Uterus (tissue), 2 donors: ENCODE data around the gene NLGN1.

Experiments
- POLR2A ChIP-seq, 2 donors: fragments of 450-650 bp; IDR thresholded peaks; one replicate each; pipeline ENCODE4 v1.6.1; 2016; ENCODE audit warnings: antibody characterized with exemption in 2 of 2, mild to moderate bottlenecking in 1 of 2, moderate library complexity in 1 of 2
- TF ChIP-seq, protein P1 (sequence below), 4 experiments: fragments of 200-600 bp in 2 of 4; fragments of 450-650 bp in 2 of 4; sonication (generic) in 2 of 4; IDR thresholded peaks; one replicate each; pipeline ENCODE4 v1.5.1; 2016 to 2019; ENCODE audit warnings: antibody characterized with exemption in 4 of 4, mild to moderate bottlenecking in 2 of 4, moderate library complexity in 1 of 4

DNA sequence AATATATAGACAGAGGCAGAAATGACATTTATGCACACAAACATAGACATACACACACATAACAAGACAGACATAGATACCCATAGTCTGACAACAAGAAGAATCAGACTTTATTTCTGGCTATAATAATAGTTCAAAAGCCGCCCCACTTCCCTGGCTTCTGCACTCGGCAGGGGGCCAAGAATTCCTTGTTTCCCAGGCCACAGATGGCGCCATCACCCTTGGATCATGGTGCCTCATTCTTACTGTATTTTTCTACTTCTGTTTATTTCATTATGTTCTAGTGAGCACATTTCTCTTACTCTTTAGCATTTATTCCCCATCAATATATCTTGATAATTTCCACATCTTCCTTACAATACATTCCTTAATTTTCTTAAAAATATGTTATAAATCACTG, 387.5 kb downstream of the NLGN1 start:
- TF ChIP-seq, protein P1, sequence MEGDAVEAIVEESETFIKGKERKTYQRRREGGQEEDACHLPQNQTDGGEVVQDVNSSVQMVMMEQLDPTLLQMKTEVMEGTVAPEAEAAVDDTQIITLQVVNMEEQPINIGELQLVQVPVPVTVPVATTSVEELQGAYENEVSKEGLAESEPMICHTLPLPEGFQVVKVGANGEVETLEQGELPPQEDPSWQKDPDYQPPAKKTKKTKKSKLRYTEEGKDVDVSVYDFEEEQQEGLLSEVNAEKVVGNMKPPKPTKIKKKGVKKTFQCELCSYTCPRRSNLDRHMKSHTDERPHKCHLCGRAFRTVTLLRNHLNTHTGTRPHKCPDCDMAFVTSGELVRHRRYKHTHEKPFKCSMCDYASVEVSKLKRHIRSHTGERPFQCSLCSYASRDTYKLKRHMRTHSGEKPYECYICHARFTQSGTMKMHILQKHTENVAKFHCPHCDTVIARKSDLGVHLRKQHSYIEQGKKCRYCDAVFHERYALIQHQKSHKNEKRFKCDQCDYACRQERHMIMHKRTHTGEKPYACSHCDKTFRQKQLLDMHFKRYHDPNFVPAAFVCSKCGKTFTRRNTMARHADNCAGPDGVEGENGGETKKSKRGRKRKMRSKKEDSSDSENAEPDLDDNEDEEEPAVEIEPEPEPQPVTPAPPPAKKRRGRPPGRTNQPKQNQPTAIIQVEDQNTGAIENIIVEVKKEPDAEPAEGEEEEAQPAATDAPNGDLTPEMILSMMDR (IDR thresholded peaks at IDR 0.05) = no peak
- TF ChIP-seq POLR2A (IDR thresholded peaks at IDR 0.05) = no peak
